HG02610 (cell line): Measurements from ENCODE around the gene PEBP1.

ENCODE experiments used
- ATAC-seq: cut with Tn5 transposase; IDR thresholded peaks from one replicate; pipeline ENCODE4 v1.9.1; 2021; ENCODE audit warnings: mild to moderate bottlenecking, moderate library complexity; ENCODE audit not compliant: unreplicated experiment

Gene PEBP1

DNA sequence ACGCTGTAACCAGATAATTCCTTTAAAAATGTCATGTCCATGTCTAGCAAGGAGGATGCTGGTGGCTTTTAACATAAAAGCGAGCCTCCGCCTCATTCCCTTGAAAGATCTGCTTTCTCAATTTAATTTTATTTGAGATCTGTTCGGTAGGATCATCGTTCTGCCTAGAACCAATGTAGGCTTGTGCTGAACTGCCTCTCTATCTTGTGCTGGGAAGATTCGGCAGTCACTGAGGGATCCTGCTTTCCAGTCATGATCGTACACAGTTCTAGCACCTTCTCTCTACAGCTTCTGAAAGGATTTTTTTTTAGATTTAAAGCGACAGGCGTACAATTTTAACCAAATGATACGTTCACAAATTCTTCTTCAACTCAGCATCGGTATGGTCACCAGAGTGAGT lies 54.3 kb downstream of the PEBP1 start:
- no peak for ATAC-seq

DNA sequence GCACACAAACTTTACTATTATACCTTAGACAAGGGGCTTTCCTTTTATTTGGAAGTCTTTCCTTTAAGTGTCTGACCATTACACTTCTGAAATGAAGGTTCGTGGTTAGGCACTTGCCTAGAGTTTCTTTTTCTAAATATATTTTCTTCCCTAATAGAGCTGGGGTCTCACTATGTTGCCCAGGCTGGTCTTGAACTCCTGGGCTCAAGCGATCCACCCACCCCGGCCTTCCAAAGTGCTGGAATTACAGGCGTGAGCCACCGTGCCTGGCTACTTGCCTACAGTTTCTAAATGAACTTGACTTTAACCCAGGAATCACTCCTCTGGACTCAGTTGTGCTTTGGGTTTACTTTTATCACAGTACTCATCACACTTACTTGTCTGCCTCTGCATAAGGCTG lies 57.6 kb downstream of the PEBP1 start:
- no peak for ATAC-seq

DNA sequence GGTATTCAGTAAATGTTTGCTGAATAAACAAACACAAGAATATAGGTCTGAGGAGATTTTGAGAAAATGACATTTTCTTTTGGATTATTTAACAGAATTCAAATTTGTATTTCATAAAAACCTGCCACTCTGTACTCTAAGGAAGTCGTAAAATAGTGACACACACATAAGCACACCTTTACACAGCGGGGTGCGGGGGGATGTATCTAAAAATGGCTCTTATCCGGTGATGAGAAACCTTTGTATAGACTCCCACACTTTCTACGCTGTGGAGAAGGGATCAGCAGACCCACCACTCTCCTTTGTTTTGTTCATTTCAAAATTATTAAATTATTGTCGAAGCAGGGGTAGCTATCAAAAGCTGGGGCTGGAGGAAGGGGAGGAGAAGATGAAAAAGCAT lies 58.0 kb downstream of the PEBP1 start:
- ATAC-seq = no peak
